Measurements from ENCODE around the gene GOLGA8K. TPM values are rescaled to one million over a fixed set of nuclear protein-coding genes. Genes with fewer than 3 reads are reported as not detected.
"Not testable (repeated sequence)": the region's sequence is repeated elsewhere in the genome, so short reads cannot be mapped to it uniquely, and the experiment has no call there.

The GOLGA8K gene
- total RNA-seq, 1 donor from 2014 or later: 0.77 TPM

DNA sequence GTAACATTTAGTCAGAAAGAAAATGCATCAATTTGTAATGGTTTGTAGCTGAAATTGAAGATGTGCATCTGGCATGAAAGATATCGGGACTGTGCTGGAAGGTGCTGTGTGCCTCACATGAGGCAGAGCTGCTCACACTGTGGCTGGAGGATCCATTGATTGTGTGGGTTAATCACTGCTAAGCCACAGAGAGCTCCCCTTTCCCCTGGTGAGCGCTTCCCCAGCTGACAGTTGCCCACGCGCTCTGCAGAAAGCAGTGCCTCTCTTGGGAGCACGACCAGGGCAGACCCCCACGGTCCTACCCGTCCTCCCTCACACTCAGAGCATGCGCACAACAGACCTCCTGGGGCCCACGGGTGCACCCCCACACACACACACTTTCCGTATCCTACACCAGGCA is 37.1 kb downstream of the GOLGA8K start:
- H3K9ac ChIP-seq (ENCODE audit: low read length); H3K4me1 Mint-ChIP-seq (ENCODE audit: low read depth, unreplicated experiment); H4K20me1 ChIP-seq (ENCODE audit: insufficient read depth, low read length); FAIRE-seq; H3K9me3 ChIP-seq (ENCODE audit: insufficient read depth, low read depth, low read length); H3K27me3 ChIP-seq (ENCODE audit: insufficient read depth, low read length); H3K4me2 ChIP-seq (ENCODE audit: low read length); H3K36me3 Mint-ChIP-seq (ENCODE audit: low read depth, unreplicated experiment); H3K36me3 ChIP-seq (ENCODE audit: insufficient read depth, low read length); H2AFZ ChIP-seq (ENCODE audit: low read depth, low read length); H3K79me2 ChIP-seq (ENCODE audit: insufficient read depth, low read length); H3K4me3 Mint-ChIP-seq (ENCODE audit: unreplicated experiment); H3K27me3 Mint-ChIP-seq (ENCODE audit: low read depth, unreplicated experiment); H3K9me3 Mint-ChIP-seq (ENCODE audit: unreplicated experiment); H3K4me3 ChIP-seq (ENCODE audit: insufficient read depth, low read depth, low read length); H3K27ac ChIP-seq (ENCODE audit: low read depth, low read length); DNase-seq (ENCODE audit: low read depth); H3K4me1 ChIP-seq (ENCODE audit: insufficient read depth, low read length); H3K27ac Mint-ChIP-seq (ENCODE audit: unreplicated experiment): not testable (repeated sequence)

DNA sequence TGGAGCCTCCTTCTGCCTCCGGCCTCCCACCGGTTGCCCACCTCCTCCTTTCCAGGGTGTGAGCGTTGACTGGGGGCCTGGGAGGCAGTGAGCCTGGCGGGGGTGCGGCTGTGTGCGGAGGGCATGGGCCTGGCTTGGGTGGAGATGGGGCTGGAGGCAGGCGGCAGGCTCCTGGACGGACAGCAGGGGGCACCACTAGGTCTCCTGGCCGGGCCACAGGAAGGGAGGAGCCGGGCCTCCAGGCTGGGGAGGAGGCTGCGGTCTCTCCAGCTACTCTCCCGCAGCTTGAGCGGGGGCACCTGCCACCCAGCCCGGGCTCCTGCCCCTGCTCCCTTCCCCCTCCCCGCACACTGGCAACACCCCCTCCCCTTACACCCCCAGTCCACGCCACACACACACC is 38.1 kb downstream of the GOLGA8K start:
- H3K36me3 Mint-ChIP-seq (ENCODE audit: low read depth, unreplicated experiment); H3K9ac ChIP-seq (ENCODE audit: low read length); DNase-seq (ENCODE audit: low read depth); H3K27me3 Mint-ChIP-seq (ENCODE audit: low read depth, unreplicated experiment); H3K27ac Mint-ChIP-seq (ENCODE audit: unreplicated experiment); H2AFZ ChIP-seq (ENCODE audit: low read depth, low read length); H4K20me1 ChIP-seq (ENCODE audit: insufficient read depth, low read length); FAIRE-seq; H3K4me3 ChIP-seq (ENCODE audit: insufficient read depth, low read depth, low read length); H3K4me3 Mint-ChIP-seq (ENCODE audit: unreplicated experiment); H3K4me2 ChIP-seq (ENCODE audit: low read length); H3K27ac ChIP-seq (ENCODE audit: low read depth, low read length); H3K79me2 ChIP-seq (ENCODE audit: insufficient read depth, low read length); H3K27me3 ChIP-seq (ENCODE audit: insufficient read depth, low read length); H3K4me1 Mint-ChIP-seq (ENCODE audit: low read depth, unreplicated experiment); H3K36me3 ChIP-seq (ENCODE audit: insufficient read depth, low read length); H3K9me3 ChIP-seq (ENCODE audit: insufficient read depth, low read depth, low read length); H3K4me1 ChIP-seq (ENCODE audit: insufficient read depth, low read length); H3K9me3 Mint-ChIP-seq (ENCODE audit: unreplicated experiment): not testable (repeated sequence)

DNA sequence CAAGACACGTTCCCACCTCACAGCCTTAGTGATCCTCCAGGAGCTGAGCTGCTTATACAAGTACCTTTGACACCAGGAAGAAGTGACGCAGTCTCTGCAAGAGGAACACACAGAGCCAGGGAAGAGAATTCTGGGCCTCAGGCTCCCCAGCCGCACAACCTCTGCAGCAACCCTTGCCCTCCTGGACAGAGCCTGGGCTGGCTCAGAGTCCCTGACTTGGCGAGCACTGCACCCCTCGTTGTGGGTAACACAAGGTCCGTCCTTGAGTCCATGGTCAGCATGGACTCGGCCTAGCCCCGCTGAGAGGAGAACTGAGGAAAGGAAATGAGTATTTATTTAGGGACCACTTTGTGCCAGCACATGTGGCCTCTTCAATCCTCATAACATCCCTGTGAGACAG is 39.6 kb downstream of the GOLGA8K start:
- H3K9me3 Mint-ChIP-seq (ENCODE audit: unreplicated experiment); H3K36me3 ChIP-seq (ENCODE audit: insufficient read depth, low read length); H3K4me3 Mint-ChIP-seq (ENCODE audit: unreplicated experiment); H3K27me3 ChIP-seq (ENCODE audit: insufficient read depth, low read length); H4K20me1 ChIP-seq (ENCODE audit: insufficient read depth, low read length); H3K9me3 ChIP-seq (ENCODE audit: insufficient read depth, low read depth, low read length); H3K27ac Mint-ChIP-seq (ENCODE audit: unreplicated experiment); DNase-seq (ENCODE audit: low read depth); H3K4me1 ChIP-seq (ENCODE audit: insufficient read depth, low read length); H2AFZ ChIP-seq (ENCODE audit: low read depth, low read length); H3K4me2 ChIP-seq (ENCODE audit: low read length); H3K79me2 ChIP-seq (ENCODE audit: insufficient read depth, low read length); H3K9ac ChIP-seq (ENCODE audit: low read length); H3K27me3 Mint-ChIP-seq (ENCODE audit: low read depth, unreplicated experiment); H3K36me3 Mint-ChIP-seq (ENCODE audit: low read depth, unreplicated experiment); FAIRE-seq; H3K27ac ChIP-seq (ENCODE audit: low read depth, low read length); H3K4me3 ChIP-seq (ENCODE audit: insufficient read depth, low read depth, low read length); H3K4me1 Mint-ChIP-seq (ENCODE audit: low read depth, unreplicated experiment): not testable (repeated sequence)

DNA sequence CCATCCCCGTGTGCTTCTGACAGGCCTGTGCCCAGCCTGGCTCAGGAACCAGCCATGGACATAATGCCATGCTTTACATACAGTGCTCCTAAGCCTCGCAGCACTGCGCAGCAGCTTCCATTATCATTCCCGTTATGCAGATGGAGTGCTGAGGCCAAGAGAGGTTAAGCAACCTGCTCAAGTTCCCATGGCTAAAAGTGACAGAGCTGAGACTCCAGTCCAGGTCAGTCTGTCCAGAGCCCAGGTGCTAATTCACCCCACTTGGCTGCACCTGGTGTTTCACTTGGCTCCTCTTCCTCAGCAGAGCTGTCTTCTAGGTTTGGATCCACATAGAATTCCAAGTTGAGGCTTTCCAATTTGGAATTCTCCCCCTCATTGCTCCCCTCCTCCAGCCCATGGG is 41.4 kb downstream of the GOLGA8K start:
- not testable (repeated sequence) for H3K9me3 Mint-ChIP-seq (ENCODE audit: unreplicated experiment); H3K4me1 ChIP-seq (ENCODE audit: insufficient read depth, low read length); H3K4me3 ChIP-seq (ENCODE audit: insufficient read depth, low read depth, low read length); H3K27me3 Mint-ChIP-seq (ENCODE audit: low read depth, unreplicated experiment); H3K4me3 Mint-ChIP-seq (ENCODE audit: unreplicated experiment); H3K9ac ChIP-seq (ENCODE audit: low read length); H3K9me3 ChIP-seq (ENCODE audit: insufficient read depth, low read depth, low read length); H3K27me3 ChIP-seq (ENCODE audit: insufficient read depth, low read length); H3K4me2 ChIP-seq (ENCODE audit: low read length); DNase-seq (ENCODE audit: low read depth); H2AFZ ChIP-seq (ENCODE audit: low read depth, low read length); H3K79me2 ChIP-seq (ENCODE audit: insufficient read depth, low read length); H3K4me1 Mint-ChIP-seq (ENCODE audit: low read depth, unreplicated experiment); H4K20me1 ChIP-seq (ENCODE audit: insufficient read depth, low read length); FAIRE-seq; H3K36me3 ChIP-seq (ENCODE audit: insufficient read depth, low read length); H3K27ac Mint-ChIP-seq (ENCODE audit: unreplicated experiment); H3K36me3 Mint-ChIP-seq (ENCODE audit: low read depth, unreplicated experiment); H3K27ac ChIP-seq (ENCODE audit: low read depth, low read length)

DNA sequence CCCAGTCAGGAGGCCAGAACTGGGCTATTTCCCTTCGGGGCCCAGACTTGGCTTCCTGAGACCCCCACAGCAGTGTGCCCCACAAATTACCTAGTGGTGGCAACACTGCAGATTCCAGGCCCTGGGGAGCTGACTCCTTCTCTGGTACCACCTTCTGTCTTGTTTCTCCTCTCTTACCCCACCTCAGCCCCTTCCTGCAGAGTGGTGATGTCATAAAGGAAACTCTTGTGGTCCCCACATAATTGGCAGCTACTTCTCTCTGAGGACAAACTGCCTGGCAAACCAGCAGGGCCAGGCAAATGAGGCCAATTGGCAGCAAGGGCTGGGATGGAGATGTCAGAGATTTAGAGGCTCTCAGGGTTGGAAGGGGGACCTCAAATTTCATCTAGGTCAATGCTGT is 44.6 kb downstream of the GOLGA8K start:
- H3K4me3 Mint-ChIP-seq (ENCODE audit: unreplicated experiment); H3K27ac Mint-ChIP-seq (ENCODE audit: unreplicated experiment); H3K36me3 Mint-ChIP-seq (ENCODE audit: low read depth, unreplicated experiment): not testable (repeated sequence)

DNA sequence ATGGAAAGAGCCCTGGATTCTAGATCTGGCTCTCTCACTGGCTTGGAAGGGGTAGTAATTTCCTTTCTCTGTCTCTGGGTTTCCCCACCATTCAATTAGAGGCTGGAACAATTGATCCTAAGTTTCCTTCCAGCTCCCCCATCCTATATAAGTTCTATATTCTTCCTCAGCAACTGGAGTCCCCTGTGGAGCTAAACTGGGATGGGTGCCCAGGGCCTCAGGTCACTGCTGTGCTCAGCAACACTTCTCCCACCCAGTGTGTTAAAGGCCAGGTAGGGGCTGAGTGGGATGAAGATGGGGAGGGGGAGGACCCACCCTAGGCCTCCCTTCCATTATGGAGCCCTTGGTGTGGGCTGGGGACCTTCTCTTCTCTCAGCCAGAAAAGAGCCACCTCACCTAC is 46.2 kb downstream of the GOLGA8K start:
- H3K27me3 ChIP-seq (ENCODE audit: insufficient read depth, low read length); H3K9me3 ChIP-seq (ENCODE audit: insufficient read depth, low read depth, low read length); H3K4me3 Mint-ChIP-seq (ENCODE audit: unreplicated experiment); FAIRE-seq; H3K9ac ChIP-seq (ENCODE audit: low read length); H3K79me2 ChIP-seq (ENCODE audit: insufficient read depth, low read length); H3K4me2 ChIP-seq (ENCODE audit: low read length); H3K4me3 ChIP-seq (ENCODE audit: insufficient read depth, low read depth, low read length); H3K27ac Mint-ChIP-seq (ENCODE audit: unreplicated experiment); H2AFZ ChIP-seq (ENCODE audit: low read depth, low read length); H3K4me1 ChIP-seq (ENCODE audit: insufficient read depth, low read length); H3K9me3 Mint-ChIP-seq (ENCODE audit: unreplicated experiment); H4K20me1 ChIP-seq (ENCODE audit: insufficient read depth, low read length); H3K4me1 Mint-ChIP-seq (ENCODE audit: low read depth, unreplicated experiment); DNase-seq (ENCODE audit: low read depth); H3K27me3 Mint-ChIP-seq (ENCODE audit: low read depth, unreplicated experiment); H3K36me3 ChIP-seq (ENCODE audit: insufficient read depth, low read length); H3K27ac ChIP-seq (ENCODE audit: low read depth, low read length); H3K36me3 Mint-ChIP-seq (ENCODE audit: low read depth, unreplicated experiment): not testable (repeated sequence)

More for the DNA sequence above, 44.6 kb downstream of the GOLGA8K start:
- not testable (repeated sequence) for H3K27me3 Mint-ChIP-seq (ENCODE audit: low read depth, unreplicated experiment); H3K9me3 ChIP-seq (ENCODE audit: insufficient read depth, low read depth, low read length); H3K27me3 ChIP-seq (ENCODE audit: insufficient read depth, low read length); H3K9ac ChIP-seq (ENCODE audit: low read length); H3K4me1 Mint-ChIP-seq (ENCODE audit: low read depth, unreplicated experiment); H3K4me2 ChIP-seq (ENCODE audit: low read length); FAIRE-seq; H3K27ac ChIP-seq (ENCODE audit: low read depth, low read length); H3K4me3 ChIP-seq (ENCODE audit: insufficient read depth, low read depth, low read length); DNase-seq (ENCODE audit: low read depth); H3K36me3 ChIP-seq (ENCODE audit: insufficient read depth, low read length); H4K20me1 ChIP-seq (ENCODE audit: insufficient read depth, low read length); H3K9me3 Mint-ChIP-seq (ENCODE audit: unreplicated experiment); H3K79me2 ChIP-seq (ENCODE audit: insufficient read depth, low read length); H2AFZ ChIP-seq (ENCODE audit: low read depth, low read length); H3K4me1 ChIP-seq (ENCODE audit: insufficient read depth, low read length)

Data from astrocyte (in vitro differentiated cells and primary cell).